K562 (cell line): ENCODE measurements around the gene RPS8. TPM values are rescaled to one million over a fixed set of nuclear protein-coding genes. Genes with fewer than 3 reads are reported as not detected.

Experiments used
- BRCA1 ChIP-seq, 2 experiments: fragments of 450-650 bp in 1 of 2; sonication (generic) in 1 of 2; formaldehyde crosslinking in 1 of 2; IDR thresholded peaks; 2 replicates each; pipeline versions ENCODE4 v1.5.0 to v1.6.1; 2017 to 2020; ENCODE audit warnings: mild to moderate bottlenecking in 1 of 2, missing genetic modification reagents in 1 of 2
- CBX5 ChIP-seq: IDR thresholded peaks from 2 replicates; pipeline ENCODE4 v1.6.1; 2014; ENCODE audit warnings: low read depth, borderline replicate concordance
- COPS2 ChIP-seq: fragments of 450-650 bp; conservative IDR thresholded peaks from 2 replicates; pipeline ENCODE4 v1.6.1; 2016; ENCODE audit warnings: mild to moderate bottlenecking, moderate library complexity
- EP300 ChIP-seq: IDR thresholded peaks from 2 replicates; pipeline ENCODE4 v1.6.1; 2012; ENCODE audit warnings: low read length, improper control_type of control experiment
- GABPA ChIP-seq: fragments of 200-800 bp; sonication (Bioruptor generic); conservative IDR thresholded peaks from 2 replicates; pipeline ENCODE4 v1.6.1; 2016; ENCODE audit warnings: low read depth, missing genetic modification characterization, missing compliant biosample characterization
- LEF1 ChIP-seq: fragments of 450-650 bp; IDR thresholded peaks from 2 replicates; pipeline ENCODE4 v1.6.1; 2016; ENCODE audit warnings: mild to moderate bottlenecking
- MAFG ChIP-seq: fragments of 450-650 bp; conservative IDR thresholded peaks from 2 replicates; pipeline ENCODE4 v1.6.1; 2016; ENCODE audit warnings: missing genetic modification characterization, missing compliant biosample characterization
- NBN ChIP-seq: fragments of 450-650 bp; IDR thresholded peaks from 2 replicates; pipeline ENCODE4 v1.6.1; 2016; ENCODE audit warnings: low read depth, mild to moderate bottlenecking
- NUFIP1 ChIP-seq: fragments of 450-650 bp; IDR thresholded peaks from 2 replicates; pipeline ENCODE4 v1.6.1; 2018; ENCODE audit not compliant: partially characterized antibody
- PHTF2 ChIP-seq: fragments of 250-450 bp; sonication (Bioruptor Pico); IDR thresholded peaks from 2 replicates; pipeline ENCODE4 v1.5.0; 2021; ENCODE audit warnings: mild to moderate bottlenecking
- RHOXF2B ChIP-seq: fragments of 250-450 bp; sonication (Bioruptor Pico); conservative IDR thresholded peaks from 2 replicates; pipeline ENCODE4 v1.5.1; 2021
- SAFB2 ChIP-seq: fragments of 200-400 bp; formaldehyde crosslinking; IDR thresholded peaks from 2 replicates; pipeline ENCODE4 v1.6.1; 2018; ENCODE audit warnings: borderline replicate concordance, low read length, low read depth, moderate library complexity; ENCODE audit not compliant: severe bottlenecking
- SAP30 ChIP-seq: fragments of 200-600 bp; sonication (generic); IDR thresholded peaks from 2 replicates; pipeline ENCODE4 v1.6.1; 2012; ENCODE audit warnings: borderline replicate concordance, low read depth, mild to moderate bottlenecking, moderate library complexity, low read length, control low read depth, inconsistent platforms; ENCODE audit not compliant: insufficient read depth, poor library complexity, severe bottlenecking
- SMAD3 ChIP-seq: fragments of 450-650 bp; formaldehyde crosslinking; conservative IDR thresholded peaks from 2 replicates; pipeline ENCODE4 v1.4.0; 2020; ENCODE audit warnings: mild to moderate bottlenecking
- ZNF133 ChIP-seq: fragments of 250-450 bp; sonication (Bioruptor Pico); IDR thresholded peaks from 2 replicates; pipeline ENCODE4 v1.4.0; 2020; ENCODE audit warnings: mild to moderate bottlenecking
- ZNF212 ChIP-seq: fragments of 450-650 bp; formaldehyde crosslinking; IDR thresholded peaks from 2 replicates; pipeline ENCODE4 v1.4.0; 2020; ENCODE audit warnings: mild to moderate bottlenecking
- ZNF24 ChIP-seq: fragments of 450-650 bp; IDR thresholded peaks from 2 replicates; pipeline ENCODE4 v1.6.1; 2016
- ZNF707 ChIP-seq: fragments of 250-450 bp; sonication (Bioruptor Pico); conservative IDR thresholded peaks from 2 replicates; pipeline ENCODE4 v1.8.0; 2022; ENCODE audit warnings: inconsistent platforms, mild to moderate bottlenecking, moderate library complexity
- ZNF75A ChIP-seq: fragments of 450-650 bp; formaldehyde crosslinking; IDR thresholded peaks from 2 replicates; pipeline ENCODE4 v1.4.0; 2020; ENCODE audit warnings: mild to moderate bottlenecking
- ZSCAN32 ChIP-seq: fragments of 450-650 bp; formaldehyde crosslinking; IDR thresholded peaks from 2 replicates; pipeline ENCODE4 v1.4.0; 2020; ENCODE audit warnings: mild to moderate bottlenecking, moderate library complexity
- polyA plus RNA-seq, 8 experiments: library from polyadenylated mRNA; depleted of rRNA in 4 of 8; stranded (reverse) in 5 of 8; unstranded in 3 of 8; fragments of >200 nt; fragmentation: Nextera tagmentation in 2 of 8; fragmentation: Illumina TruSeq in 1 of 8; extraction: Ambion mirVana in 2 of 8; extraction: Trizol in 1 of 8; gene quantifications; 2 replicates each; pipeline versions ENCODE4 v1.2.1 to v1.2.3, GENCODE V29; 2011 to 2014; ENCODE audit warnings: inconsistent platforms in 1 of 8, missing spikeins in 1 of 8
- total RNA-seq, 7 experiments: library from RNA; depleted of rRNA in 6 of 7; stranded (reverse); fragments of >200 nt in 6 of 7; fragmentation: Illumina TruSeq in 2 of 7; extraction: Trizol in 2 of 7; gene quantifications; 2 replicates each; pipeline versions ENCODE4 v1.2.1 to v1.2.3, GENCODE V29; 2011 to 2021; ENCODE audit warnings: low replicate concordance in 1 of 7
- TF ChIP-seq, protein P1 (sequence below), 2 experiments: fragments of 150-350 bp in 1 of 2; IDR thresholded peaks; 2 replicates each; pipeline ENCODE4 v1.6.1; 2012 to 2016; ENCODE audit warnings: low read depth in 2 of 2, low read length in 2 of 2, mild to moderate bottlenecking in 1 of 2, moderate library complexity in 1 of 2
- TF ChIP-seq, protein P2 (sequence below), 2 experiments: fragments of 450-650 bp in 1 of 2; IDR thresholded peaks; 2 replicates each; pipeline ENCODE4 v1.6.1; 2011 to 2017; ENCODE audit warnings: low read depth in 2 of 2, antibody characterized with exemption in 1 of 2, borderline replicate concordance in 1 of 2, low read length in 1 of 2, mild to moderate bottlenecking in 1 of 2, mixed read lengths in 1 of 2; ENCODE audit not compliant: control insufficient read depth in 1 of 2

Gene RPS8
- total and polyA plus RNA-seq, 9 of the 15 experiments (the other 6 are each of a cell fraction or from before 2014, with no cell fraction given): 2,431 to 4,168 (median 3,109) TPM

DNA sequence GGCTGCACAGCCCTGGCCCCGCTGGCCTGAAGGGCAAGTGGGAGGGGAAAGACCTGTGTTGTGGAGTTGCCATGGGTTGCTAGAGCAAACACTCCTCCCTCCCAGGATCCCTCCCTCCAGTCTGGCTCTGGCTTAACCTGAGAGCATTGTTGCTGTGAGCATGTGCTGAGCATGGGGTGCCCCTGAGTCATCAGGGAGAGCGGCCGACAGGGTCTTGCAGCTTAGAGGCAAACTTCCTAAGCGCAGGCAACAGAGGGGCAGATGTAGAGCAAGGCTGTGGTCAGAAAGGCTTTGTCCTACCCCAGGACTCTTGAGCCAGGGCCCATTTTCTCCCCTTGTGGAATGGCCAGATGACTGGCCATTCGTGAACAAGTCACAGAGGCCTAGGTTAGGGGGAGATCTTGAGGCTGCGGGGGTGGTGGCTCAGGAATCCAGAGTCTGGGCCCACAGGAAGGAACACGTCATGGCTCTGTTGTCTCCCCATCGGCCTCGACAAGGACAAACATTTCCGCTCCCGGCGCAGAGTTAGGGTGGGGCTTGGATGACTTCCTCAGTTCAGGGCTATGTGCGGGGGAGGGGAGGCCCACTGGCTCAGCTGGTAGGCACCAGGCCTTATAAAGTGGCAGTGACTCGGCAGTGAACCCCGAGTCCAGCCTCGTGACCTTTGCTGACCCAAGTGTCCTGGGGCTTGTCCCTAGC is 32.2 kb downstream of the RPS8 start (continued):
- TF ChIP-seq EP300 (peak; percentile 71; the same call in 1 of the 2 replicates), ZNF133 (CRISPR knock-in tag) (no peak), RHOXF2B (peak; percentile 88), ZNF707 (CRISPR knock-in tag) (0 out of 2 replicates have a peak, but pooled peaks have one; percentile 39), SAP30 (no peak), ZSCAN32 (CRISPR knock-in tag) (peak; percentile 11; the same call in 1 of the 2 replicates), ZNF212 (CRISPR knock-in tag) (no peak), CBX5 (no peak; the same call in 1 of the 2 replicates), SAFB2 (no peak), NBN (peak; percentile 95), ZNF24 (peak; percentile 88), GABPA (tag) (peak; percentile 90), PHTF2 (CRISPR knock-in tag) (no peak), ZNF75A (CRISPR knock-in tag) (no peak), LEF1 (peak; percentile 98), NUFIP1 (peak; percentile 95), COPS2 (no peak), SMAD3 (peak; percentile 88), MAFG (peak; percentile 60; the same call in 1 of the 2 replicates), BRCA1 (IDR thresholded peaks at IDR 0.05) (no peak), BRCA1 (CRISPR knock-in tag; IDR thresholded peaks at IDR 0.05) (no peak)
- TF ChIP-seq, protein P1, sequence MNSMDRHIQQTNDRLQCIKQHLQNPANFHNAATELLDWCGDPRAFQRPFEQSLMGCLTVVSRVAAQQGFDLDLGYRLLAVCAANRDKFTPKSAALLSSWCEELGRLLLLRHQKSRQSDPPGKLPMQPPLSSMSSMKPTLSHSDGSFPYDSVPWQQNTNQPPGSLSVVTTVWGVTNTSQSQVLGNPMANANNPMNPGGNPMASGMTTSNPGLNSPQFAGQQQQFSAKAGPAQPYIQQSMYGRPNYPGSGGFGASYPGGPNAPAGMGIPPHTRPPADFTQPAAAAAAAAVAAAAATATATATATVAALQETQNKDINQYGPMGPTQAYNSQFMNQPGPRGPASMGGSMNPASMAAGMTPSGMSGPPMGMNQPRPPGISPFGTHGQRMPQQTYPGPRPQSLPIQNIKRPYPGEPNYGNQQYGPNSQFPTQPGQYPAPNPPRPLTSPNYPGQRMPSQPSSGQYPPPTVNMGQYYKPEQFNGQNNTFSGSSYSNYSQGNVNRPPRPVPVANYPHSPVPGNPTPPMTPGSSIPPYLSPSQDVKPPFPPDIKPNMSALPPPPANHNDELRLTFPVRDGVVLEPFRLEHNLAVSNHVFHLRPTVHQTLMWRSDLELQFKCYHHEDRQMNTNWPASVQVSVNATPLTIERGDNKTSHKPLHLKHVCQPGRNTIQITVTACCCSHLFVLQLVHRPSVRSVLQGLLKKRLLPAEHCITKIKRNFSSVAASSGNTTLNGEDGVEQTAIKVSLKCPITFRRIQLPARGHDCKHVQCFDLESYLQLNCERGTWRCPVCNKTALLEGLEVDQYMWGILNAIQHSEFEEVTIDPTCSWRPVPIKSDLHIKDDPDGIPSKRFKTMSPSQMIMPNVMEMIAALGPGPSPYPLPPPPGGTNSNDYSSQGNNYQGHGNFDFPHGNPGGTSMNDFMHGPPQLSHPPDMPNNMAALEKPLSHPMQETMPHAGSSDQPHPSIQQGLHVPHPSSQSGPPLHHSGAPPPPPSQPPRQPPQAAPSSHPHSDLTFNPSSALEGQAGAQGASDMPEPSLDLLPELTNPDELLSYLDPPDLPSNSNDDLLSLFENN (IDR thresholded peaks at IDR 0.05; ENCODE audit: low read depth in 2 of 2, low read length in 2 of 2): no peak
- TF ChIP-seq, protein P2, sequence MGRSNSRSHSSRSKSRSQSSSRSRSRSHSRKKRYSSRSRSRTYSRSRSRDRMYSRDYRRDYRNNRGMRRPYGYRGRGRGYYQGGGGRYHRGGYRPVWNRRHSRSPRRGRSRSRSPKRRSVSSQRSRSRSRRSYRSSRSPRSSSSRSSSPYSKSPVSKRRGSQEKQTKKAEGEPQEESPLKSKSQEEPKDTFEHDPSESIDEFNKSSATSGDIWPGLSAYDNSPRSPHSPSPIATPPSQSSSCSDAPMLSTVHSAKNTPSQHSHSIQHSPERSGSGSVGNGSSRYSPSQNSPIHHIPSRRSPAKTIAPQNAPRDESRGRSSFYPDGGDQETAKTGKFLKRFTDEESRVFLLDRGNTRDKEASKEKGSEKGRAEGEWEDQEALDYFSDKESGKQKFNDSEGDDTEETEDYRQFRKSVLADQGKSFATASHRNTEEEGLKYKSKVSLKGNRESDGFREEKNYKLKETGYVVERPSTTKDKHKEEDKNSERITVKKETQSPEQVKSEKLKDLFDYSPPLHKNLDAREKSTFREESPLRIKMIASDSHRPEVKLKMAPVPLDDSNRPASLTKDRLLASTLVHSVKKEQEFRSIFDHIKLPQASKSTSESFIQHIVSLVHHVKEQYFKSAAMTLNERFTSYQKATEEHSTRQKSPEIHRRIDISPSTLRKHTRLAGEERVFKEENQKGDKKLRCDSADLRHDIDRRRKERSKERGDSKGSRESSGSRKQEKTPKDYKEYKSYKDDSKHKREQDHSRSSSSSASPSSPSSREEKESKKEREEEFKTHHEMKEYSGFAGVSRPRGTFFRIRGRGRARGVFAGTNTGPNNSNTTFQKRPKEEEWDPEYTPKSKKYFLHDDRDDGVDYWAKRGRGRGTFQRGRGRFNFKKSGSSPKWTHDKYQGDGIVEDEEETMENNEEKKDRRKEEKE (IDR thresholded peaks at IDR 0.05; ENCODE audit: borderline replicate concordance in 1 of 2, control insufficient read depth in 1 of 2, low read depth in 2 of 2, low read length in 1 of 2): no peak; a peak in 1 of 4 replicates
